Choroid plexus epithelial cell (primary cell): ENCODE results near the gene ARNT2.

Source experiments
- DNase-seq: peaks from one replicate; pipeline ENCODE4 v3.0.0-alpha.2; 2010; ENCODE audit warnings: low read depth
- H3K4me3 ChIP-seq: 2 replicates; pipeline ENCODE4 v1.5.1; 2011; ENCODE audit warnings: low read depth, mild to moderate bottlenecking, control low read depth, low read length, moderate library complexity
- TF ChIP-seq, protein P1 (sequence below): conservative IDR thresholded peaks from 2 replicates; pipeline ENCODE4 v1.5.1; 2011; ENCODE audit warnings: low read depth, mild to moderate bottlenecking, control low read depth, inconsistent platforms, low read length, moderate library complexity

ARNT2 gene

DNA sequence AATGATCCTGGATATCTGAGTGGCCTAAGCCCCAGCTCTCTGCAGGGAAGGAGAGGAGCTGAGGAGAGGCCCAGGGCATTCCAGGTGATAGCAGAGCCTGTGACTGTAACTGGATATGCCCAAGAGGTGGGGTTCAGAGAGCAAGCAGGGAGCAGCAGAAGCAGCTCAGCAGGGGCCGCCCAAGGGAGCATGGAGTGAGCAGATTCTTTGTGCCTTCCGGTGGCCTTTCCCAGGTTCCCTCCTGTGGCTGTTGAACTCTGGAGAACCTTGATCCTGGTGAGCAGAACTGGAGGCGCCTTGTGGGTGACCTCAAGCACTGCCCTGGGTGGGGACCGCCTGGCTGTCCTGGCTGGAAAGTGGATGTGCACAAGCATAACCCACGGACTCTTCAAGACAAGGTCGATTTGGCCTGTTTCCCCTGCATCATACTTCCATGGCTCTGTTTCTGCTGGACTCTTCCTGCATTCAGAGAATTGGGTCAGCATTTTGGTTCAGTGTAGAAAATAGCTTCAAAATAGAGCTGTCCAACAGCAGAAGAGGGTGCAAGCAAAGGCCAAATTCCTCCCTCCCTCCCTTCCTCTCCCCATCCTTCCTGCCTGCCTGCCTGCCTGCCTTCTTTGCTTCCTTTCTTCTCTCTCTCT lies 76.1 kb downstream of the ARNT2 start:
- no peak overlapping the region for H3K4me3 ChIP-seq
- peak; percentile 85 for DNase-seq
- TF ChIP-seq, protein P1, sequence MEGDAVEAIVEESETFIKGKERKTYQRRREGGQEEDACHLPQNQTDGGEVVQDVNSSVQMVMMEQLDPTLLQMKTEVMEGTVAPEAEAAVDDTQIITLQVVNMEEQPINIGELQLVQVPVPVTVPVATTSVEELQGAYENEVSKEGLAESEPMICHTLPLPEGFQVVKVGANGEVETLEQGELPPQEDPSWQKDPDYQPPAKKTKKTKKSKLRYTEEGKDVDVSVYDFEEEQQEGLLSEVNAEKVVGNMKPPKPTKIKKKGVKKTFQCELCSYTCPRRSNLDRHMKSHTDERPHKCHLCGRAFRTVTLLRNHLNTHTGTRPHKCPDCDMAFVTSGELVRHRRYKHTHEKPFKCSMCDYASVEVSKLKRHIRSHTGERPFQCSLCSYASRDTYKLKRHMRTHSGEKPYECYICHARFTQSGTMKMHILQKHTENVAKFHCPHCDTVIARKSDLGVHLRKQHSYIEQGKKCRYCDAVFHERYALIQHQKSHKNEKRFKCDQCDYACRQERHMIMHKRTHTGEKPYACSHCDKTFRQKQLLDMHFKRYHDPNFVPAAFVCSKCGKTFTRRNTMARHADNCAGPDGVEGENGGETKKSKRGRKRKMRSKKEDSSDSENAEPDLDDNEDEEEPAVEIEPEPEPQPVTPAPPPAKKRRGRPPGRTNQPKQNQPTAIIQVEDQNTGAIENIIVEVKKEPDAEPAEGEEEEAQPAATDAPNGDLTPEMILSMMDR = no peak

DNA sequence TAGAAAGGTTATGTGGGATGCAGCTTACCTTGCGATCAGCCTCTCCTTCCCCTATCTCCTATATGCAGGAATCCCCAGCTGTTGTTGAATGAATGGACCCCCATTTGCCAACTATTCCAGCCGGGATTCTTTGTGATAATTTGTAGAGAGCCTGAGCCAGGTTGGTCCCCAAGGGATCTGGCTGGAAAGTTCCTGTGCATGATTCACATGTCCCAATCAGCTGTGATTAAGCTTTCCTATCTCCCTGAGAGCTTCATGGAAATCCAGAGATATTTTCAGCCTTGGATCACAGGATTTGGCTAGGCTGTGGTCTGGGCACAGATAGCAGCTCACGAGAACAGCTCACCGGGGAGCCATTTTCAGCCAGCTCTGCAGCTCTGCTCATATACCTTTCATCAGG lies 76.7 kb downstream of the ARNT2 start:
- TF ChIP-seq, protein P1 = no peak
- peak; percentile 95 for DNase-seq

DNA sequence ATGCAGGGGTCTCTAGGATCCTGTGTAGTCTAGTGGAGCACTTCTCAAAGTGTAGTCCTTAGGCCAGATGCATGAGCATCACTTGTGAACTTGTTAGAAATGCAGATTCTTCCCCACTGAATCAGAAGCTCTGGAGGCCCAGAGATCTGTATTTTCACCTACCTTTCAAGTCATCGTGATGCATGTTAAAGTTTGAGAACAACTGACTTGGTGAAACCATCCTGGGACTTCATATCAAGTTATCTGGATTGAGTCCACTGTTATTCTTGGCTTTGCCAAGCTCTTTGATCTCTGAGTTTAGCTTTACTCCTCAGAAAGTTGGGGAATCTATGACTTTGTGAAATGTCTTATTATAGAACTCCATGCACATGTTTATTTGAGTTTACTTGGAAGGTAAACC lies 78.5 kb downstream of the ARNT2 start:
- no peak overlapping the region for H3K4me3 ChIP-seq
- DNase-seq = no peak
- TF ChIP-seq, protein P1 = no peak

More for the DNA sequence above, 76.7 kb downstream of the ARNT2 start:
- no peak overlapping the region for H3K4me3 ChIP-seq

DNA sequence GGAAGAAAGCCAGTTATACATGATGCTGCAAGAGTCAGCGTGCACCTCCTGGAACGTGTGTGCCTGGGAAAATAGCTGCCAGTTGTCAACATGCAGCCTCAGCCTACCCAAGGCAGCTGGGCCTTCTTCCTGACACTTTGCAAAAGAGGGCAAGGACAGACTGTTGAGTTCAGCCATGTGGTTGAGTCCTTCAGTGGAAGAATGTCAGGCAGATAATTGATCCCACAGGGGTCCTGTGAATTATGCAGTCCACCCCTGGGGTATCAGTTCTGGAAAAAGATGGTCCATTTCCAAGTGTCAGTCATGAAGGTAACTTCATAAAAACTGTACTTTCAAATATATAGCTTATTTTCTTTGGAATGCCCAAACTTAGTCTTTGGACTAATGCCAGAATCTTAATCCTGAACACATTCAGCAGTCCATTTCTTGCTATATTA lies 79.6 kb downstream of the ARNT2 start:
- TF ChIP-seq, protein P1 = no peak
- H3K4me3 ChIP-seq = no peak overlapping the region
- DNase-seq = peak; percentile 83

DNA sequence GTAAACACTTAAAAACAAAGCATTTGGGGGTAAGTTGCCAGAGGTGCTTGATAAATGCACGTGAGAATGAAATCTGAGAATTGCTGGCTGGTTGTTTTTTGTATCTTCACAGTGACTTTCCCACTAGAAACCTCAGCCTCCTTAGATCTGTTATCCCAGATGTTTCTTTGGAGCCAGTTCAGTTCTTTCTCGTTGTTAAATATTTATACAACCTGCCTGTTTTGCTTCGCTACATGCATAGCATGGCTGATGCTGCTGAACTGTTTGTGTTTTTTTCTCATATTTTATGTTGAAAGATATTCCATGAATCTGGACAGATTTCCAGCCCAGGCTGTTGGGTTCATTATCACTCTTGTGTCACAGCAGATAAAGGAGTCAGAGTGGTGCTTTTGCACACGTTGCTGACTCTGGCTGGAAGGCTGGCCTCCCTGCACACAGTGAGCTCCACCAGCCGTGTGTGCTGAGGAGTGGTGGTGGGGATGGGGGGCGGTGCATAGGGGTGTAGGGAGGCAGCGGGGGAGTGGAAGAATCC lies 80.2 kb downstream of the ARNT2 start:
- H3K4me3 ChIP-seq = no peak overlapping the region
- TF ChIP-seq, protein P1 = no peak
- DNase-seq = peak; percentile 65

DNA sequence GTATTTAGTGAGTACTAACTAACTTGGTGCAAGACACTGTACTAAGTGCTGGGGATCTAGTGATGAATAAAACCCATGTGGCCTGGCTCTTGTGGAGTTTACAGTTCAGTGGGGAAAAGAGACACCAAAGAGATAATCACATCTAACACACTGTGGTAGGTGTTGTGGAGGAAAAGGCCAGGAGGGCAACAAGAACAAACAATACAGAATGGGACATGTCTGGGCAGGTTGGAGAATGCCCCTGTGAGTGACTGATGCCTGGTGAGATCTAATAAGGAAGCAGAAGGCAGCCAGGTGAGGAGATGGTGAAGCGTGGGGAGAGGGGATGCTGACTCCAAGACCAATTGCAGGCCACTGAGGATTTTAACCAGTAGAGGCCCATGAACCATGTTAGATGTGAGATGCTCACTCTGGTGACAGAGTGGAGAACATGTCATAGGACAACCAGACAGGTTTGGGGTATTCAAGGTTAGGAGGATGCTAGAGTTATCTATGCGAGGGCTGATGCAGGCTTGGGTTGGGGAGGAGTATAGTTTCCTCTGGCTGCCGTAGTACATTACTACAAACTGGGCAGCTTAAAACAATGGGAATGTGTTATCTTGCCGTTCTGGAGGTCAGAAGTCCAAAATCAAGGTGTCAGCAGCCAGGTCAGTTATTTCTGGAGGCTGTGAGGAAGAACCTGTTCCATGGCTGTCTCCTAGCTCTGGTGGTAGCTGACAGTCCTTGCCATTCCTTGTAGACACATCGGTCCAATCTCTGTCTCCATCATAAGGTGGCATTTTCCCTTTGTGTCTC lies 81.4 kb downstream of the ARNT2 start:
- TF ChIP-seq, protein P1 = no peak
- DNase-seq = no peak
- no peak overlapping the region for H3K4me3 ChIP-seq
